ENCODE data around the gene ZBTB21. TPM values are rescaled to one million over a fixed set of nuclear protein-coding genes. Genes with fewer than 3 reads are reported as not detected.

ZBTB21 gene
- total and polyA plus RNA-seq, 9 of the 15 experiments (the other 6 are each of a cell fraction or from before 2014, with no cell fraction given) = 2.2 to 15.2 (median 8.7) TPM

DNA sequence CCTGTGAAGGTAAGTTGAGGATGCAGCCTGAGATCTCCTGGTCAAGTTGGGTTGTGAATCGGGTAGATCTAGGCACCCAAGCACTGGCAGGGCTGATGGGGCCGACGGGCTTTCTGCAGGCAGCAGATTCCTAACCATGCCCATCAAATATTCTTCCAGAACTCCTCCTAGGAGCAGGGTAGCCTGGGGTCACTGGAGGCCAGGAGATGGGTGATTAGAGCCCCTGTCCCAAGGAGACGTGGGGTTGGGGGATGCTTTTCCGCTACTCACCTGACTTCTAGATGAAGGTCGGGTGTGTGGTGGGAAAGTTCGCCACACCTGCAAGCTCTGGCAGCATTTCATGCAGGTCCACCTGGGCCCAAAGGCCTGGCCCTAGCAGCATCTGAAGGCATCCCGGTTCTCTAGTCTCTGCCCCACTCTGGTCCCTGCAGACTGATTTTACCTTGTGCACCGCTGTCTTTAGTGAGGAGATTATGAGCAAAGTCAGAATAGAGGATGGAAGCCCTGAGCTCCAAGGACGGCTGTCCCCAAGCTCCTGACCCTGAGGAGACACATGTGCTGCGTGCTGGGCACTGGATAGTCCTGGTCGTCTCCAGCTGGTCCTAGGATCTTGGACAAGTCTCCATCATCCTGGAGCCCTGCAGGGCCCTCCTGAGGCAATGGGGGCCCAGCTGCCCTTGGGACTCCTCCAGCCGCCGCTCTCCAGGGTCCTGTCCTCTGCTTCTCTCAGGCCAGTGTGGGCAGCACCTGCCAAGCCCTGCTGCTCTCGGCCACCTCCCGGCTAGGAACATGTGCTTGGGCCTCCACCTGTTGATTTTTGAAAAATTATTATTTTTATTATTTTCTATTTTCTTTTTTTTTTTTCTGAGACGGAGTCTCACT is 34.5 kb downstream of the ZBTB21 start (continued):
- TF ChIP-seq SP2 (IDR thresholded peaks at IDR 0.05; ENCODE audit: extremely low read depth, low read depth, low read length, poor library complexity, severe bottlenecking) (no peak), FOSL1 (tag; conservative IDR thresholded peaks at IDR 0.05) (no peak), ETS2 (tag; IDR thresholded peaks at IDR 0.05; ENCODE audit: borderline replicate concordance, poor library complexity, severe bottlenecking) (no peak), KDM2B (CRISPR knock-in tag; IDR thresholded peaks at IDR 0.05) (no peak), HDAC3 (IDR thresholded peaks at IDR 0.05; ENCODE audit: borderline replicate concordance, partially characterized antibody) (no peak), HMGN3 (IDR thresholded peaks at IDR 0.05; ENCODE audit: borderline replicate concordance, extremely low read depth, insufficient read length, low read depth, low read length) (no peak), SREBF2 (CRISPR knock-in tag; IDR thresholded peaks at IDR 0.05) (no peak)
- TF ChIP-seq, protein P1, sequence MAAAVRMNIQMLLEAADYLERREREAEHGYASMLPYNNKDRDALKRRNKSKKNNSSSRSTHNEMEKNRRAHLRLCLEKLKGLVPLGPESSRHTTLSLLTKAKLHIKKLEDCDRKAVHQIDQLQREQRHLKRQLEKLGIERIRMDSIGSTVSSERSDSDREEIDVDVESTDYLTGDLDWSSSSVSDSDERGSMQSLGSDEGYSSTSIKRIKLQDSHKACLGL (CRISPR knock-in tag; IDR thresholded peaks at IDR 0.05; ENCODE audit: borderline replicate concordance, poor library complexity, severe bottlenecking) = no peak
- TF ChIP-seq, protein P2, sequence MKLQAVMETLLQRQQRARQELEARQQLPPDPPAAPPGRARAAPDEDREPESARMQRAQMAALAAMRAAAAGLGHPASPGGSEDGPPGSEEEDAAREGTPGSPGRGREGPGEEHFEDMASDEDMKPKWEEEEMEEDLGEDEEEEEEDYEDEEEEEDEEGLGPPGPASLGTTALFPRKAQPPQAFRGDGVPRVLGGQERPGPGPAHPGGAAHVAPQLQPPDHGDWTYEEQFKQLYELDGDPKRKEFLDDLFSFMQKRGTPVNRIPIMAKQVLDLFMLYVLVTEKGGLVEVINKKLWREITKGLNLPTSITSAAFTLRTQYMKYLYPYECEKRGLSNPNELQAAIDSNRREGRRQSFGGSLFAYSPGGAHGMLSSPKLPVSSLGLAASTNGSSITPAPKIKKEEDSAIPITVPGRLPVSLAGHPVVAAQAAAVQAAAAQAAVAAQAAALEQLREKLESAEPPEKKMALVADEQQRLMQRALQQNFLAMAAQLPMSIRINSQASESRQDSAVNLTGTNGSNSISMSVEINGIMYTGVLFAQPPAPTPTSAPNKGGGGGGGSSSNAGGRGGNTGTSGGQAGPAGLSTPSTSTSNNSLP (IDR thresholded peaks at IDR 0.05; ENCODE audit: borderline replicate concordance, low read depth, low read length) = no peak
- TF ChIP-seq, protein P3, sequence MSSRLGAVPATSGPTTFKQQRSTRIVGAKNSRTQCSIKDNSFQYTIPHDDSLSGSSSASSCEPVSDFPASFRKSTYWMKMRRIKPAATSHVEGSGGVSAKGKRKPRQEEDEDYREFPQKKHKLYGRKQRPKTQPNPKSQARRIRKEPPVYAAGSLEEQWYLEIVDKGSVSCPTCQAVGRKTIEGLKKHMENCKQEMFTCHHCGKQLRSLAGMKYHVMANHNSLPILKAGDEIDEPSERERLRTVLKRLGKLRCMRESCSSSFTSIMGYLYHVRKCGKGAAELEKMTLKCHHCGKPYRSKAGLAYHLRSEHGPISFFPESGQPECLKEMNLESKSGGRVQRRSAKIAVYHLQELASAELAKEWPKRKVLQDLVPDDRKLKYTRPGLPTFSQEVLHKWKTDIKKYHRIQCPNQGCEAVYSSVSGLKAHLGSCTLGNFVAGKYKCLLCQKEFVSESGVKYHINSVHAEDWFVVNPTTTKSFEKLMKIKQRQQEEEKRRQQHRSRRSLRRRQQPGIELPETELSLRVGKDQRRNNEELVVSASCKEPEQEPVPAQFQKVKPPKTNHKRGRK (tag; IDR thresholded peaks at IDR 0.05) = no peak
- TF ChIP-seq, protein P4, sequence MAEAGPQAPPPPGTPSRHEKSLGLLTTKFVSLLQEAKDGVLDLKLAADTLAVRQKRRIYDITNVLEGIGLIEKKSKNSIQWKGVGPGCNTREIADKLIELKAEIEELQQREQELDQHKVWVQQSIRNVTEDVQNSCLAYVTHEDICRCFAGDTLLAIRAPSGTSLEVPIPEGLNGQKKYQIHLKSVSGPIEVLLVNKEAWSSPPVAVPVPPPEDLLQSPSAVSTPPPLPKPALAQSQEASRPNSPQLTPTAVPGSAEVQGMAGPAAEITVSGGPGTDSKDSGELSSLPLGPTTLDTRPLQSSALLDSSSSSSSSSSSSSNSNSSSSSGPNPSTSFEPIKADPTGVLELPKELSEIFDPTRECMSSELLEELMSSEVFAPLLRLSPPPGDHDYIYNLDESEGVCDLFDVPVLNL (CRISPR knock-in tag; IDR thresholded peaks at IDR 0.05; ENCODE audit: low read depth) = no peak
- TF ChIP-seq, protein P5, sequence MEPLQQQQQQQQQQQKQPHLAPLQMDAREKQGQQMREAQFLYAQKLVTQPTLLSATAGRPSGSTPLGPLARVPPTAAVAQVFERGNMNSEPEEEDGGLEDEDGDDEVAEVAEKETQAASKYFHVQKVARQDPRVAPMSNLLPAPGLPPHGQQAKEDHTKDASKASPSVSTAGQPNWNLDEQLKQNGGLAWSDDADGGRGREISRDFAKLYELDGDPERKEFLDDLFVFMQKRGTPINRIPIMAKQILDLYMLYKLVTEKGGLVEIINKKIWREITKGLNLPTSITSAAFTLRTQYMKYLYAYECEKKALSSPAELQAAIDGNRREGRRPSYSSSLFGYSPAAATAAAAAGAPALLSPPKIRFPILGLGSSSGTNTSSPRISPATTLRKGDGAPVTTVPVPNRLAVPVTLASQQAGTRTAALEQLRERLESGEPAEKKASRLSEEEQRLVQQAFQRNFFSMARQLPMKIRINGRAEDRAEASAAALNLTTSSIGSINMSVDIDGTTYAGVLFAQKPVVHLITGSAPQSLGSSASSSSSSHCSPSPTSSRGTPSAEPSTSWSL (CRISPR knock-in tag; IDR thresholded peaks at IDR 0.05; ENCODE audit: borderline replicate concordance) = no peak

All from K562 (cell line).